Fibroblast of upper back skin (primary cell): ENCODE data around the gene ZNF747.
"Not testable (repeated sequence)": the region's sequence is repeated elsewhere in the genome, so short reads cannot be mapped to it uniquely, and the experiment has no call there.

Experiments used
- DNase-seq: peaks from one replicate; pipeline ENCODE4 v3.0.0-alpha.2; 2013

The ZNF747 gene

GRCh38 chr16:30557707-30557956 lies 23.0 kb upstream of the ZNF747 start:
- no peak for DNase-seq

- no peak for DNase-seq
These were observed 21.4 kb upstream of the ZNF747 start for GRCh38 chr16:30556125-30556473.

GRCh38 chr16:30555315-30556124 lies 20.9 kb upstream of the ZNF747 start:
- DNase-seq = no peak

- DNase-seq = no peak
These were observed 20.1 kb upstream of the ZNF747 start for GRCh38 chr16:30554557-30555314.

- no peak for DNase-seq
These were observed 18.8 kb upstream of the ZNF747 start for GRCh38 chr16:30553393-30553899.

- DNase-seq = no peak
These were observed 18.3 kb upstream of the ZNF747 start for GRCh38 chr16:30552956-30553355.

- DNase-seq = no peak
These were observed 17.1 kb upstream of the ZNF747 start for GRCh38 chr16:30551781-30552180.

GRCh38 chr16:30548416-30549253 lies 14.0 kb upstream of the ZNF747 start:
- no peak for DNase-seq

- no peak for DNase-seq
These were observed 11.5 kb upstream of the ZNF747 start for GRCh38 chr16:30546115-30546514.

- no peak for DNase-seq
These were observed 8.4 kb upstream of the ZNF747 start for GRCh38 chr16:30543067-30543466.

- DNase-seq = peak; percentile 63
These were observed 7.1 kb upstream of the ZNF747 start for GRCh38 chr16:30541502-30542329.

- not testable (repeated sequence) for DNase-seq
These were observed 6.3 kb upstream of the ZNF747 start for GRCh38 chr16:30540916-30541464.

- not testable (repeated sequence) for DNase-seq
These were observed 5.4 kb upstream of the ZNF747 start for GRCh38 chr16:30539986-30540526.

GRCh38 chr16:30539000-30539964 lies 4.6 kb upstream of the ZNF747 start:
- no peak for DNase-seq

GRCh38 chr16:30536391-30537024 lies 1.9 kb upstream of the ZNF747 start:
- not testable (repeated sequence) for DNase-seq

- DNase-seq = peak; percentile 72
These were observed 1.1 kb upstream of the ZNF747 start for GRCh38 chr16:30535777-30536190.

GRCh38 chr16:30535106-30535776 lies 583 bp upstream of the ZNF747 start:
- DNase-seq = peak; percentile 21

GRCh38 chr16:30533748-30534367 lies 800 bp downstream of the ZNF747 start:
- DNase-seq = no peak

GRCh38 chr16:30533146-30533522 lies 1.5 kb downstream of the ZNF747 start:
- no peak for DNase-seq
